Measurements from ENCODE around the gene CLDN20.

- no peak for TF ChIP-seq CTCF (IDR thresholded peaks at IDR 0.05; ENCODE audit: extremely low read depth in 1 of 2, insufficient read depth in 1 of 2, low read depth in 1 of 2, low read length in 2 of 2)
- TF ChIP-seq POLR2A (IDR thresholded peaks at IDR 0.05; ENCODE audit: low read depth, low read length) = no peak
- no peak for TF ChIP-seq EZH2 (IDR thresholded peaks at IDR 0.05; ENCODE audit: borderline replicate concordance, low read depth, low read length, severe bottlenecking)
Measured at GRCh38 chr6:155287762-155288161, 23.9 kb downstream of the CLDN20 start.

All from endothelial cell of umbilical vein (primary cell).